ENCODE data around the gene PDE6C.

Gene PDE6C

GRCh38 chr10:93603023-93603422 lies 9.3 kb upstream of the PDE6C start:
- DNase-seq (ENCODE audit: low read depth), result no peak
- H3K4me3 ChIP-seq (ENCODE audit: control insufficient read depth, low read depth, low read length), result no peak overlapping the region
- TF ChIP-seq CTCF (IDR thresholded peaks at IDR 0.05; ENCODE audit: control insufficient read depth, insufficient read depth, low read depth, low read length, missing control alignments), result no peak

GRCh38 chr10:93604146-93604545 lies 8.2 kb upstream of the PDE6C start:
- no peak for DNase-seq (ENCODE audit: low read depth)
- TF ChIP-seq CTCF (IDR thresholded peaks at IDR 0.05; ENCODE audit: control insufficient read depth, insufficient read depth, low read depth, low read length, missing control alignments), result no peak
- no peak overlapping the region for H3K4me3 ChIP-seq (ENCODE audit: control insufficient read depth, low read depth, low read length)

- no peak overlapping the region for H3K4me3 ChIP-seq (ENCODE audit: control insufficient read depth, low read depth, low read length)
Measured at GRCh38 chr10:93608421-93608820, 3.9 kb upstream of the PDE6C start.

GRCh38 chr10:93613126-93613525 lies 789 bp downstream of the PDE6C start:
- no peak for TF ChIP-seq CTCF (IDR thresholded peaks at IDR 0.05; ENCODE audit: control insufficient read depth, insufficient read depth, low read depth, low read length, missing control alignments)
- H3K4me3 ChIP-seq (ENCODE audit: control insufficient read depth, low read depth, low read length), result no peak overlapping the region

More at GRCh38 chr10:93608421-93608820, 3.9 kb upstream of the PDE6C start:
- DNase-seq (ENCODE audit: low read depth), result no peak
- TF ChIP-seq CTCF (IDR thresholded peaks at IDR 0.05; ENCODE audit: control insufficient read depth, insufficient read depth, low read depth, low read length, missing control alignments), result no peak

GRCh38 chr10:93614101-93614825 lies 1.9 kb downstream of the PDE6C start:
- DNase-seq (ENCODE audit: low read depth), result no peak
- TF ChIP-seq CTCF (IDR thresholded peaks at IDR 0.05; ENCODE audit: control insufficient read depth, insufficient read depth, low read depth, low read length, missing control alignments), result no peak
- H3K4me3 ChIP-seq (ENCODE audit: control insufficient read depth, low read depth, low read length), result no peak overlapping the region

More at GRCh38 chr10:93613126-93613525, 789 bp downstream of the PDE6C start:
- DNase-seq (ENCODE audit: low read depth), result no peak

GRCh38 chr10:93615576-93616235 lies 3.4 kb downstream of the PDE6C start:
- no peak overlapping the region for H3K4me3 ChIP-seq (ENCODE audit: control insufficient read depth, low read depth, low read length)
- no peak for DNase-seq (ENCODE audit: low read depth)
- TF ChIP-seq CTCF (IDR thresholded peaks at IDR 0.05; ENCODE audit: control insufficient read depth, insufficient read depth, low read depth, low read length, missing control alignments), result no peak
